NCI-H69 (cell line): ENCODE measurements around the gene STK17A.
"Not testable (repeated sequence)": the region's sequence is repeated elsewhere in the genome, so short reads cannot be mapped to it uniquely, and the experiment has no call there.

Source experiments
- DNase-seq: peaks from one replicate; lab custom pipeline; 2025; lab: John Stamatoyannopoulos, UW

STK17A gene

GRCh38 chr7:43600056-43600455 lies 17.1 kb downstream of the STK17A start:
- DNase-seq: no peak

GRCh38 chr7:43602256-43602655 lies 19.3 kb downstream of the STK17A start:
- DNase-seq: no peak

GRCh38 chr7:43604251-43604650 lies 21.3 kb downstream of the STK17A start:
- DNase-seq: no peak

- no peak for DNase-seq
Observed at GRCh38 chr7:43609097-43609496, 26.2 kb downstream of the STK17A start.

GRCh38 chr7:43612128-43612527 lies 29.2 kb downstream of the STK17A start:
- DNase-seq: no peak

- no peak for DNase-seq
Observed at GRCh38 chr7:43612599-43613589, 30.0 kb downstream of the STK17A start.

GRCh38 chr7:43615558-43616145 lies 32.7 kb downstream of the STK17A start:
- DNase-seq: no peak

GRCh38 chr7:43616977-43617376 lies 34.1 kb downstream of the STK17A start:
- no peak for DNase-seq

GRCh38 chr7:43618073-43618472 lies 35.2 kb downstream of the STK17A start:
- DNase-seq: peak; percentile 12

- DNase-seq: no peak
Observed at GRCh38 chr7:43619213-43620012, 36.5 kb downstream of the STK17A start.

GRCh38 chr7:43621729-43622448 lies 39.0 kb downstream of the STK17A start:
- DNase-seq: no peak

GRCh38 chr7:43624156-43624555 lies 41.2 kb downstream of the STK17A start:
- no peak for DNase-seq

- peak; percentile 26 for DNase-seq
Observed at GRCh38 chr7:43625453-43625852, 42.5 kb downstream of the STK17A start.

- no peak for DNase-seq
Observed at GRCh38 chr7:43625980-43626379, 43.1 kb downstream of the STK17A start.

GRCh38 chr7:43626695-43627094 lies 43.8 kb downstream of the STK17A start:
- no peak for DNase-seq

- DNase-seq: not testable (repeated sequence)
Observed at GRCh38 chr7:43627798-43628197, 44.9 kb downstream of the STK17A start.

GRCh38 chr7:43628431-43628830 lies 45.5 kb downstream of the STK17A start:
- no peak for DNase-seq

- DNase-seq: no peak
Observed at GRCh38 chr7:43629857-43630256, 46.9 kb downstream of the STK17A start.

- DNase-seq: no peak
Observed at GRCh38 chr7:43630482-43630881, 47.6 kb downstream of the STK17A start.

GRCh38 chr7:43631559-43631958 lies 48.7 kb downstream of the STK17A start:
- no peak for DNase-seq

GRCh38 chr7:43632746-43633145 lies 49.8 kb downstream of the STK17A start:
- no peak for DNase-seq

GRCh38 chr7:43634384-43634783 lies 51.5 kb downstream of the STK17A start:
- DNase-seq: no peak
